A673 (cell line): ENCODE results near the gene ORC4.

Source experiments
- CTCF ChIP-seq: fragments of 300-800, 200-600 bp; sonication (generic); conservative IDR thresholded peaks from 2 replicates; pipeline ENCODE4 v1.5.1; 2017; ENCODE audit warnings: low read depth, mild to moderate bottlenecking, antibody characterized with exemption, low read length, moderate library complexity, mixed read lengths
- EZH2 ChIP-seq: fragments of 200-600 bp; sonication (generic); IDR thresholded peaks from 2 replicates; pipeline ENCODE4 v1.6.1; 2017; ENCODE audit warnings: borderline replicate concordance, low read depth, mild to moderate bottlenecking, mixed read lengths, antibody characterized with exemption, low read length; ENCODE audit not compliant: poor library complexity, severe bottlenecking

DNA sequence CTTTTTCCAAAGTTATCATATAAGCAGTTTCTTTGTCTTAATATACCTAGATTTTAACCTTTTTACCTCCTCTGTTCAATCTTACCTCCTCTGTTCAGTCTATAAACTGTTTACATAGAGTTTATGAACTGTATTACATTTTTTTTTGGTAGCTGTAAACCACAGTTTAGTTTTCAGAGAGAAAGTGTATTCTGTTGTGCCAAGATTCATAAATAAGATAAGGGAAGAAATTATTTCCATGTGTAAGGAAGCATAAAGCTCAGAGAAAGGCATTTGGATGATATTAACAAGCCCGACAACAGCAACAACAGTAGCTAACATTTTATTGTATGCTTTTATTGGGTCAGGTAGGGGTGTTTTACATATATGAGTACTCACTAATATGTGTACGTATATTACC lies 104.5 kb downstream of the ORC4 start:
- TF ChIP-seq CTCF (no peak), EZH2 (no peak)
